Esophagus muscularis mucosa (tissue), 4 donors: ENCODE data around the gene IFI6. TPM values are rescaled to one million over a fixed set of nuclear protein-coding genes. Genes with fewer than 3 reads are reported as not detected.

Experiments
- DNase-seq: peaks from one replicate; pipeline ENCODE4 v3.0.0-alpha.2; 2017; ENCODE audit errors: extremely low spot score
- H3K27ac ChIP-seq, 4 donors: fragments of 200-600 bp; sonication (generic); replicated peaks in 1 of 4; 1 replicate in 3 of 4; 2 replicates in 1 of 4; pipeline ENCODE4 v1.5.1; 2016 to 2019; ENCODE audit warnings: mild to moderate bottlenecking in 1 of 4
- H3K27me3 ChIP-seq, 4 donors: fragments of 200-600 bp; sonication (generic); one replicate each; pipeline versions ENCODE4 v1.5.1 to v1.6.0; 2016 to 2019
- H3K36me3 ChIP-seq, 4 donors: fragments of 200-600 bp; sonication (generic); one replicate each; pipeline ENCODE4 v1.5.1; 2016 to 2019
- H3K4me1 ChIP-seq, 4 donors: fragments of 200-600 bp; sonication (generic); one replicate each; pipeline ENCODE4 v1.5.1; 2016 to 2019
- H3K4me3 ChIP-seq, 4 donors: fragments of 200-600 bp; sonication (generic); 1 replicate in 2 of 4; 2 replicates in 2 of 4; pipeline ENCODE4 v1.5.1; 2016 to 2019; ENCODE audit warnings: mild to moderate bottlenecking in 4 of 4, moderate library complexity in 1 of 4
- H3K9me3 ChIP-seq, 4 donors: fragments of 200-600 bp; sonication (generic); 1 replicate in 3 of 4; 2 replicates in 1 of 4; pipeline ENCODE4 v1.5.1; 2016 to 2019
- EP300 ChIP-seq: sonication (generic); formaldehyde crosslinking; IDR thresholded peaks from one replicate; pipeline ENCODE4 v1.6.1; 2017; ENCODE audit warnings: antibody characterized with exemption
- POLR2A ChIP-seq: fragments of 450-650 bp; IDR thresholded peaks from one replicate; pipeline ENCODE4 v1.6.1; 2017; ENCODE audit warnings: antibody characterized with exemption, moderate library complexity, mild to moderate bottlenecking, low read depth
- POLR2AphosphoS5 ChIP-seq, 2 donors: sonication (generic); formaldehyde crosslinking; IDR thresholded peaks; one replicate each; pipeline ENCODE4 v1.6.1; 2017; ENCODE audit warnings: antibody characterized with exemption in 2 of 2
- WGBS: methylation state at CpG from one replicate; pipeline ENCODE4 v1.1.5; 2018; 5-methylcytosine and 5-hydroxymethylcytosine counted together
- intact Hi-C: fragments of 100-400 bp; cut with DNase I; formaldehyde crosslinking; loops from one replicate; pipeline ENCODE4 v1.15.1; 2023
- total RNA-seq, 4 donors: library from RNA; depleted of rRNA; stranded (reverse); fragments of >200 nt; gene quantifications; one replicate each; pipeline versions ENCODE4 v1.1.0 to v1.2.1, GENCODE V29; 2016
- TF ChIP-seq, protein P1 (sequence below), 3 experiments: fragments of 200-600 bp in 2 of 3; fragments of 450-650 bp in 1 of 3; sonication (generic) in 2 of 3; IDR thresholded peaks; one replicate each; pipeline ENCODE4 v1.5.1; 2017 to 2019; ENCODE audit warnings: antibody characterized with exemption in 3 of 3, mild to moderate bottlenecking in 2 of 3, moderate library complexity in 1 of 3

The IFI6 gene
- total RNA-seq, 4 donors from 2014 or later: 33.2 to 86.3 (median 70.2) TPM

DNA sequence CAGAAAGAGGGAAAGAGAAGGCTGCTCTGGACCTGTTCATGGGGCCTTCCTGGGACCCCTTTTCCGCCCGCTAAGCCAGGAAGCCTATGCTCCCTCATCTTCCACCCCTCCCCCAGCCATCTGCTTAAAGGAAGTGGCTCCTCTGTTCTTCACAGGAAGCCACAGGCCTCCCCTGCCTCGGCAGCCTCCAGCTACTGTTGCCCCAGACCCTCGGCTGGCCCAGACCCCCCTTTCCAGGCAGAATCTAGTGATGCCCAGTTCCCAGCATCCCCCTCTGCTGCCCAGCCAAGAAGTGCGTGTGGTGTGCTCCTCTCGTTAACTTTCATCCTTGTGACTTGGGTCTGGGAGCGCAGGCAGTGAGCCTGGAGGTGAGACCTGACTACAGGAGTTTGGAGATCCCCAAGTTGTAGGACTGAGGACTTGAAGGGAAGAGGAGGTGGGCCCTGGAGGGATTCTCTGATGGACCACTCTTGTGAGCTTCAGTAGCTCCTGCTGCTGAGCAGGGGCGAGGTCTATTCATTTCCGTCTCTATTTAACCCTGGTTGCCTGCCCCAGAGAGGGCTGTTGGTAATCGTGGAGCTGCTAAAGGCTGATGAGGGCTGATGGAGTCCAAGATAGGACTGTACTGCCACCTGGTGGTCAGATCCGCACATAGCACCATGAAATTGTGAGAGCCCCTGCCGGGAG, 9.1 kb downstream of the IFI6 start:
- 31% methylated on average over 12 of the region's 12 CpGs for WGBS

DNA sequence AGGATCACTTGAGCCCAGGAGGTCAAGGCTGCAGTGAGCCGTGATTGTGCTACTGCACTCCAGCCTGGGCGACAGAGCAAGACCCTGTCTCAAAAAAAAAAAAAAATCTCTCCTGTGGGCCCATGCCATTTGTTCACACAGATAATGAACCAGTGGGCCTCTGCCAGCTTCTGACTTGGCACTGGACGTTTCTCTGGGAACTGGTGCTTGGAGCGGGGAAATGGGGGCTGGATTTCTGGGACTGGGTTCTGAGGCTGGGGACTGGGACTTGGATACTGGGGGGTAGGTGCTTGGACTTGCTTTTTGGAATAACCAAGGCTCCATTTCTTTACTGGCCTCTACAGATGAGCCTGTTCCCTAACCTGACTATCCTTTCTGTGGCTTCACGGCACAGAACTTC, 9.7 kb downstream of the IFI6 start:
- H3K4me1 ChIP-seq: peaks cover 39 to 48% (median 40%) of the 10 kb centered on the region in 4 donors
- no peak for DNase-seq
- no peak for TF ChIP-seq POLR2AphosphoS5 (IDR thresholded peaks at IDR 0.05)
- no peak for TF ChIP-seq POLR2A
- TF ChIP-seq EP300: no peak
- TF ChIP-seq, protein P1, sequence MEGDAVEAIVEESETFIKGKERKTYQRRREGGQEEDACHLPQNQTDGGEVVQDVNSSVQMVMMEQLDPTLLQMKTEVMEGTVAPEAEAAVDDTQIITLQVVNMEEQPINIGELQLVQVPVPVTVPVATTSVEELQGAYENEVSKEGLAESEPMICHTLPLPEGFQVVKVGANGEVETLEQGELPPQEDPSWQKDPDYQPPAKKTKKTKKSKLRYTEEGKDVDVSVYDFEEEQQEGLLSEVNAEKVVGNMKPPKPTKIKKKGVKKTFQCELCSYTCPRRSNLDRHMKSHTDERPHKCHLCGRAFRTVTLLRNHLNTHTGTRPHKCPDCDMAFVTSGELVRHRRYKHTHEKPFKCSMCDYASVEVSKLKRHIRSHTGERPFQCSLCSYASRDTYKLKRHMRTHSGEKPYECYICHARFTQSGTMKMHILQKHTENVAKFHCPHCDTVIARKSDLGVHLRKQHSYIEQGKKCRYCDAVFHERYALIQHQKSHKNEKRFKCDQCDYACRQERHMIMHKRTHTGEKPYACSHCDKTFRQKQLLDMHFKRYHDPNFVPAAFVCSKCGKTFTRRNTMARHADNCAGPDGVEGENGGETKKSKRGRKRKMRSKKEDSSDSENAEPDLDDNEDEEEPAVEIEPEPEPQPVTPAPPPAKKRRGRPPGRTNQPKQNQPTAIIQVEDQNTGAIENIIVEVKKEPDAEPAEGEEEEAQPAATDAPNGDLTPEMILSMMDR (IDR thresholded peaks at IDR 0.05): no peak
- peaks cover 0 to 14% (median 6%) of the 10 kb centered on the region in 4 donors for H3K36me3 ChIP-seq
- no peaks in the 10 kb centered on the region for H3K9me3 ChIP-seq
- H3K27ac ChIP-seq: peak overlapping the region in 3 of 4 donors; percentile 39 to 67 (median 53)
- intact Hi-C loops: loop anchor here (2.0 to 10.0 kb wide), 4 partner anchors 17 to 270 kb away; partner anchors contain the start of gene GPR3
- H3K4me3 ChIP-seq: no peak overlapping the region
- H3K27me3 ChIP-seq: no peaks in the 10 kb centered on the region
- 86% methylated on average over 5 of the region's 5 CpGs for WGBS

More for the DNA sequence above, 9.1 kb downstream of the IFI6 start:
- H3K4me1 ChIP-seq: peaks cover 39 to 48% (median 40%) of the 10 kb centered on the region in 4 donors
- TF ChIP-seq, protein P1 (IDR thresholded peaks at IDR 0.05): peak; percentile 80 to 99 (median 88)
- TF ChIP-seq POLR2A (no peak), POLR2AphosphoS5 (IDR thresholded peaks at IDR 0.05) (peak in 1 of 2 donors; percentile 62), EP300 (no peak)
- no peaks in the 10 kb centered on the region for H3K27me3 ChIP-seq
- peak; percentile 98 for DNase-seq
- H3K27ac ChIP-seq: peak overlapping the region; percentile 38 to 67 (median 46)
- intact Hi-C loops: loop anchor here (2.0 to 10.0 kb wide), 4 partner anchors 18 to 271 kb away; partner anchors contain the start of gene GPR3
- no peak overlapping the region for H3K4me3 ChIP-seq
- H3K9me3 ChIP-seq: no peaks in the 10 kb centered on the region
- H3K36me3 ChIP-seq: peaks cover 0 to 19% (median 9%) of the 10 kb centered on the region in 4 donors

DNA sequence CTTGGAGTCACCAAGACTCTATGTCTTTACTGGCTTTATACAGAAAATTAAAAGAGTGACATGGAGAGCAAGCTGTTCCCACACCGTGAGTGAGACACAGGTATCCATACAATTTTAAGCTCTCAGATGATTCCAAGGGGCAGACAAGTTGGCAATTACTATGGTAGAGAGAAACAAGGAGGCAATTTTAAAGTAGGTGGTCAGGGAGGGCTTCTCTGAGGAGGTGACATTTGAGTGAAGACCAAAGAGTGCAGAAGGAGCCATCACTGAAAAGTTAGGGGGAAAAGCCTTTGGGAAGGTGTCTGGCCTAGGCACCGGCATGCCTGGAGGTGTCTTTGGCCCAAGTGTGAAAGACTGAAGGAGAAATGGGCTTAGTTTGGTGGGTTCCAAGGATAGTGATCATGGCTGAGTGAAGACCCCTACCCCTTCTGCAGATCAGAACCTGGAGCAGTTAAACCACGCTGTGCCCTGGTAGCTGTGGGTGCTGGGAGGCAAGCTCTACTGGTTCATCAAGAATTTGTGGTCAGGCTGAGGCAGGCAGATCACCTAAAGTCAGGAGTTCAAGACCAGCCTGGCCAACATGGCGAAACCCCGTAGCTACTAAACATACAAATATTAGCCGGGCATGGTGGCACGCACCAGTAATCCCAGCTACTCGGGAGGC, 10.4 kb downstream of the IFI6 start:
- Histone ChIP-seq H3K9me3 (no peaks in the 10 kb centered on the region), H3K27ac (no peak overlapping the region), H3K36me3 (peaks cover 0 to 11% (median 5%) of the 10 kb centered on the region in 4 donors), H3K4me3 (no peak overlapping the region), H3K4me1 (peaks cover 40 to 49% (median 43%) of the 10 kb centered on the region in 4 donors), H3K27me3 (no peaks in the 10 kb centered on the region)
- intact Hi-C loops: loop anchor here (2.0 to 10.0 kb wide), 4 partner anchors 17 to 269 kb away; partner anchors contain the start of gene GPR3
- WGBS: 100% methylated on average over 8 of the region's 8 CpGs
- DNase-seq: no peak
- TF ChIP-seq POLR2AphosphoS5 (IDR thresholded peaks at IDR 0.05): no peak
- TF ChIP-seq, protein P1 (IDR thresholded peaks at IDR 0.05): no peak
- no peak for TF ChIP-seq POLR2A
- no peak for TF ChIP-seq EP300

DNA sequence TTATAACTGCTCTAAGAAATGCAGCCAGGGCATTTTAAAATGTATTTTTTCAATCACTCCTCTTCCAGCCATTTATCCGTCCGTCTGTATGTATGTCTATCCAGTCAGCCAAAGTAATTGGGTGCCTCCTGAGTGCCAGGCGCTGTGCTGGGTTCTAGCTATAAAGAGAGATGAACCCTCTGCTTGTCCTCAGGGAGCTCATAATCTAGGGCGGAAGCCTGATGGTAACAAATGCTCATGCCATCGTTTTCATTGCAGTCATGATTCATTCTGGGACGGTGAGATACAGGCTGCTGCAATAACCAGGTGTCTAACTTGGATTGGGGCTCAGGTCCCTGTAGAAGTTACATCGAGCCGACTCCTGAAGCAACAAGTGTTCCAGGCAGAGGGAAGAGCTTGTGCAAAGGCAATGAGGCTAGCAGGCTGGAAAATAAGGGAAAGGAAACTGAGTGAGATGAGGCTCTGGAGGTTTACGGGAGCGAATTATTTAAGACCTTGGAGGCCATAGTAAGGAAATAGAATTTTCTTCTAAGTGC, 11.6 kb downstream of the IFI6 start:
- peaks cover 0 to 1% (median under 1%) of the 10 kb centered on the region in 4 donors for H3K36me3 ChIP-seq
- peak overlapping the region; percentile 68 to 88 (median 75) for H3K4me3 ChIP-seq
- no peak for TF ChIP-seq POLR2AphosphoS5 (IDR thresholded peaks at IDR 0.05)
- TF ChIP-seq, protein P1 (IDR thresholded peaks at IDR 0.05): no peak
- TF ChIP-seq POLR2A: no peak
- no peak for TF ChIP-seq EP300
- peak overlapping the region; percentile 91 to 96 (median 94) for H3K27ac ChIP-seq
- no peak for DNase-seq
- intact Hi-C loops: loop anchor here (5.0 to 10.0 kb wide), 2 partner anchors 186 to 268 kb away; partner anchors contain the start of gene GPR3
- 61% methylated on average over 10 of the region's 10 CpGs for WGBS
- H3K9me3 ChIP-seq: no peaks in the 10 kb centered on the region
- peaks cover 52 to 61% (median 55%) of the 10 kb centered on the region in 4 donors for H3K4me1 ChIP-seq
- no peaks in the 10 kb centered on the region for H3K27me3 ChIP-seq
